Activated CD4-positive, CD25-positive, alpha-beta regulatory T cell treated with anti-CD3 and anti-CD28 coated beads, Interleukin-2, amount 50 U/mL, for 16 hours (primary cell): ENCODE results near the gene NCAPD2.
"Not testable (repeated sequence)": the region's sequence is repeated elsewhere in the genome, so short reads cannot be mapped to it uniquely, and the experiment has no call there.

Experiments used
- DNase-seq: peaks from one replicate; pipeline ENCODE4 v3.0.0-alpha.2; 2020; ENCODE audit warnings: low read depth, low spot score

The NCAPD2 gene

DNA sequence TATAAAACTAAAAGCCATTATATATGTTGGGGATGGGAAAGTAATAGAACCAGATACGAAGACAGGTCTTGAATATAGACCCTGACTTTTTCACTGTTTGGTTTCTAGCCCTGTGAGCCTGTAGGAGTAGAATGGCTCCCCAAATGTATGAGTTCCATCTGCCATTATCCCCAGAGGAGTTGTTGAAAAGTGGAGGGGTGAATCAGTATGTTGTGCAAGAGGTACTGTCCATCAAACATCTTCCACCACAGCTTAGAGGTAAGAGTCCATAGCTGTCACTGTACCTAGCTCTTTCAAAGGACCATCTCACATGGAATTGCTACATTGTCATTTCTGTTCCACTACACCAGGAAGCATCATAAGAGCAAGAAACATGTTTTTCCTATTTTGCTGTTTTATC is 1.1 kb downstream of the NCAPD2 start:
- no peak for DNase-seq

DNA sequence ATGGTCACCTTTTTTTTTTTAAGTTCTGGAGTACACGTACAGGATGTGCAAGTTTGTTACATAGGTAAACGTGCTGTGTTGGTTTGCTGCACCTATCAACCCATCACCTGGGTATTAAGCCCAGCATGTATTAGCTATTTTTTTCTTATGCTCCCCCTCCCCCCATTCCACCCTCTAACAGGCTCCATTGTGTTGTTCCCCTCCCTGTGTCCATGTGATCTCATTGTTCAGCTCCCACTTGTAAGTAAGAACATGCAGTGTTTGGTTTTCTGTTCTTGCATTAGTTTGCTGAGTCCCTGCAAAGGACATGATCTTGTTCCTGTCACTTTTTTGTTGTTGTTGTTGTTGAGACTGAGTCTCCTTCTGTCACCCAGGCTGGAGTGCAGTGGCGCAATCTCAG is 3.4 kb downstream of the NCAPD2 start:
- DNase-seq = not testable (repeated sequence)

DNA sequence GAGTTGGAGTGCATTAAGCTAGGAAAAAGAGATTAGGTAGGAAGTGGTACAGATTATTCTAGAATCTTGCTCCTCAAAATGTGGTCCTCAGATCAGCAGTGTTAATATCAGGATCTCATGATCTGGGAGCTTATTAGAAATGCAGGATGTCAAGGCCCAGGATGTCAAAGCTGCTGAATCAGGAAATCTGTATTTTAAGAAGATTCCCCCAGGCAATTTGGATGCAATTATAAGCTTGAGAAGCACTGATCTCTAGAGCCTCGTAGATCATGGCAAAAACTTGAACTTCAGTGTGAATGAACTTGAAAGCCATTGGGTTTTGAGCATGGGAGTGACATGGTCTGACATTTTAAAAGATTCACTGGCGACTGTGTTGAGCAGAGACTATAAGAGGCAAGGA is 6.6 kb downstream of the NCAPD2 start:
- no peak for DNase-seq

- DNase-seq = no peak
Measured at GRCh38 chr12:6507102-6507998, 13.4 kb downstream of the NCAPD2 start.

DNA sequence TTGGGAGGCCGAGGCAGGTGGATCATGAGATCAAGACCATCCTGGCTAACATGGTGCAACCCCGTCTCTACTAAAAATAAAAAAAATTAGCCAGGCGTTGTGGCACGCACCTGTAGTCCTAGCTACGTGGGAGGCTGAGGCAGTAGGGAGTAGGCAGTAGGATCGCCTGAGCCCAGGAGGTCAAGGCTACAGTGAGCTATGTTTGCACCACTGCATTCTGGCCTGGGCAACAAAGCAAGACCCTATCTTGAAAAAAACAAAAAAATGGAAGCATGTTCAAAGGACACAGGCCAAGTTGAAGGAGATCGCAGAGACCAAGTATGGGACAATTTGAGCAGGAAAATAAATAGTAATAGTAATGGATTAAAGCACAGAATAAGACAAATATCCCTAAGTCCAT is 14.2 kb downstream of the NCAPD2 start:
- no peak for DNase-seq

DNA sequence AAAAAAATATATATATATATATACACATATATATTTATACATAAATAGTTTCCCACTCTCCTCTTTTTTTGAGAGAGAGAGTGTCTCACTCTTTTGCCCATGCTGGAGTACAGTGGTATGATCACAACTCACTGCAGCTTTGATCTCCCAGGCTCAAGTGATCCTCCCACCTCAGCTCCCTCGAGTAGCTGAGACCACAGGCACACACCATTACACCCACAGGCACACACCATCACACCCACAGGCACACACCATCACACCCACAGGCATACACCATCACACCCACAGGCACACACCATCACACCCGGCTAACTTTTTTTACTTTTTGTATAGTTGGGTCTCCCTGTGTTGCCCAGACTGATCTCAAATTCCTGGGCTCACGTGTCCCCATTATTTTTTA is 26.3 kb downstream of the NCAPD2 start:
- no peak for DNase-seq

- DNase-seq = no peak
Measured at GRCh38 chr12:6522193-6522592, 28.3 kb downstream of the NCAPD2 start.

DNA sequence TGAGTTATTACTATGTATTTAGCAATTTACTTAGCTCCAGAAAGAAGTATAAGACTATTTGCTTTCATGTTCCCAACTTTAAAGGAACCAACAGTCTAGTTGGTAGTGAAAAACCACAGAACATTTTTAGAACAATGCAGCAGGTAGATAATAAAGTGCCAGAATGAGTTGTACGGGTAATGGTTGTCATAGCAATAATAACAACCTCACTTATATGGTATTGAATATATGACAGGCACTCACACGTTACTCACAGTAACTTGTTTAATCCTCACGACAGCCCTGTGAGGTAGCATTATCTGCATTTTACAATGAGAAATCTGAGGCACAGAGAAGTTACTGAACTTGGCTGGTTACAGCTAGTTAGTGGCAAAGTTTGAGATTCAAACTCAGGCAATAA is 29.8 kb downstream of the NCAPD2 start:
- DNase-seq = no peak

DNA sequence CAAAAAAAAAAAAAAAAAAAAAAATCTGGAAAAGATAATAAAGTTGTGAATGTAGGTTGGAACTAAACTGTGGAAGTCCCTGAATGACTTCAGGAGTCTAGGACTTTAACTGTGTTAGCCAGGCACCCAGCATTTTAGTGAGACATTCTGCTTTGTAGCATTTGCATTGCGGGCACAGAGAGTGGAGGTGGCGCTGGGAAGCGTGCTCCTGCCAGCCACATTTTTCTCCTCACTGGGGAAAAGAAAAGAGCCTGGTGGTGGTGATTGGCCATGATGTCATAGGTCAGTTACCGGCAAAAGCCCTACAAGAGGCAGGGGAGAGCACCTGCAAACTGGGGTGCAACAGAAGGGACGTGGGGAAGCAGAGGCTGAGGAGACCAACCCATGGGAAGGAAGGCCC is 30.7 kb downstream of the NCAPD2 start:
- DNase-seq = no peak

DNA sequence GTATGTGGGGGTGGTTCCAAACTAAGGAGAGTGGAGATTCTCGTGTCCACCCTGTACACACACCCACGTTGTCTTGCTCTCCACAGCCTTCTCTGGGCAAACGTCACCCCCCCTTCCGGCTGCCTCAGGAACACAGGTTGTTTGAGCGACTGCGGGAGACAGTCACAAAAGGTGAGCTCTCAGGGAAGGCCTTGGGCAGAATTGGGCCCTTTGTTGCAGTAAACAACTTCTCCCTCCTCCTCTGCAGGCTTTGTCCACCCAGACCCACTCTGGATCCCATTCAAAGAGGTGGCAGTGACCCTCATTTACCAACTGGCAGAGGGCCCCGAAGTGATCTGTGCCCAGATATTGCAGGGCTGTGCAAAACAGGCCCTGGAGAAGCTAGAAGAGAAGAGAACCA is 32.3 kb downstream of the NCAPD2 start:
- DNase-seq = no peak

- no peak for DNase-seq
Measured at GRCh38 chr12:6526766-6527525, 33.0 kb downstream of the NCAPD2 start.

- DNase-seq = no peak
Measured at GRCh38 chr12:6527711-6528110, 33.8 kb downstream of the NCAPD2 start.

- no peak for DNase-seq
Measured at GRCh38 chr12:6528539-6529235, 34.8 kb downstream of the NCAPD2 start.

GRCh38 chr12:6529291-6529737 is 35.4 kb downstream of the NCAPD2 start:
- no peak for DNase-seq

DNA sequence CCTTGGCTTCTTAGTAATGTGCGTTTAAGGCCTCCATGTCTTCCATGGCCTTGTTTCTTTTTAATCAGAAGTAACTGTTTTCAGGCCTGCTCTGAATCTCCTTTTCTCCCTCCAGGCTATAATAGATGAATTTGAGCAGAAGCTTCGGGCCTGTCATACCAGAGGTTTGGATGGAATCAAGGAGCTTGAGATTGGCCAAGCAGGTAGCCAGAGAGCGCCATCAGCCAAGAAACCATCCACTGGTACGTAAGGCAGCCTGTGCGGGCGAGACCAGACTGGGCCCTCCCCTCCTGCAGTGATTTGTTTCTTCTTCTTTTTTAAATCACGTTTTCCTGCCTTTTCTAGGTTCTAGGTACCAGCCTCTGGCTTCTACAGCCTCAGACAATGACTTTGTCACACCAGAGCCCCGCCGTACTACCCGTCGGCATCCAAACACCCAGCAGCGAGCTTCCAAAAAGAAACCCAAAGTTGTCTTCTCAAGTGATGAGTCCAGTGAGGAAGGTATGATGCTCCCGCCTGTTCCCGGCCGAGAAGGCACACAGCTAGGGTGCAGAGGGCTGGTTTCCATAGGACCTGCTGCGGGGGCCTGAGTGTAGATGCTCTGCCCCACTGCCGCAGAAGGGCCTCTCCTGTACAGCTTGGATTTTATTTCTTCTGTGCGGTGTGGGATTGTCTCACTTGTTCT is 36.8 kb downstream of the NCAPD2 start:
- DNase-seq = no peak

- DNase-seq = peak; percentile 74
Measured at GRCh38 chr12:6532051-6532926, 38.4 kb downstream of the NCAPD2 start.

DNA sequence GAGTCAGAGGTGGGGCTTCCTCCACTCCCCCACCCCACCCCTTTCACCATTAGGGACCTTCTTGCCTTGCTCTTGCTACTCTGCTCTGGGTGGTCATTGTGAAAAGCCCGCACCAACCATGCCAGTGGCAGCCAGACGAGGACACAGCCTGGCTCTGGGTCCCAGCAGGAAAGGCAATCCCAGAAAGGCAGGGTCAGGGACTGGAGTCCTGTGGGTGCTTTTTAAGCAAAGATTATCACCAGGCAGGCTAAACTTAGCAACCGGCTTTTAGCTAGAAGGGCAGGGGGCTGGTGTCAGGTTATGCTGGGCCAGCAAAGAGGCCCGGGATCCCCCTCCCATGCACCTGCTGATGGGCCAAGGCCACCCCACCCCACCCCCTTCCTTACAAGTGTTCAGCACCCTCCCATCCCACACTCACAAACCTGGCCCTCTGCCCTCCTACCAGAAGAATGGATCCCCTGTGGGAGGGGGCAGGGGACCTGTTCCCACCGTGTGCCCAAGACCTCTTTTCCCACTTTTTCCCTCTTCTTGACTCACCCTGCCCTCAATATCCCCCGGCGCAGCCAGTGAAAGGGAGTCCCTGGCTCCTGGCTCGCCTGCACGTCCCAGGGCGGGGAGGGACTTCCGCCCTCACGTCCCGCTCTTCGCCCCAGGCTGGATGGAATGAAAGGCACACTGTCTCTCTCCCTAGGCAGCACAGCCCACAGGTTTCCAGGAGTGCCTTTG is 39.2 kb downstream of the NCAPD2 start:
- DNase-seq = no peak

DNA sequence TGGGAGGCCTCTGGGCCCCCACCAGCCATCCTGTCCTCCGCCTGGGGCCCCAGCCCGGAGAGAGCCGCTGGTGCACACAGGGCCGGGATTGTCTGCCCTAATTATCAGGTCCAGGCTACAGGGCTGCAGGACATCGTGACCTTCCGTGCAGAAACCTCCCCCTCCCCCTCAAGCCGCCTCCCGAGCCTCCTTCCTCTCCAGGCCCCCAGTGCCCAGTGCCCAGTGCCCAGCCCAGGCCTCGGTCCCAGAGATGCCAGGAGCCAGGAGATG is 39.7 kb downstream of the NCAPD2 start:
- no peak for DNase-seq

DNA sequence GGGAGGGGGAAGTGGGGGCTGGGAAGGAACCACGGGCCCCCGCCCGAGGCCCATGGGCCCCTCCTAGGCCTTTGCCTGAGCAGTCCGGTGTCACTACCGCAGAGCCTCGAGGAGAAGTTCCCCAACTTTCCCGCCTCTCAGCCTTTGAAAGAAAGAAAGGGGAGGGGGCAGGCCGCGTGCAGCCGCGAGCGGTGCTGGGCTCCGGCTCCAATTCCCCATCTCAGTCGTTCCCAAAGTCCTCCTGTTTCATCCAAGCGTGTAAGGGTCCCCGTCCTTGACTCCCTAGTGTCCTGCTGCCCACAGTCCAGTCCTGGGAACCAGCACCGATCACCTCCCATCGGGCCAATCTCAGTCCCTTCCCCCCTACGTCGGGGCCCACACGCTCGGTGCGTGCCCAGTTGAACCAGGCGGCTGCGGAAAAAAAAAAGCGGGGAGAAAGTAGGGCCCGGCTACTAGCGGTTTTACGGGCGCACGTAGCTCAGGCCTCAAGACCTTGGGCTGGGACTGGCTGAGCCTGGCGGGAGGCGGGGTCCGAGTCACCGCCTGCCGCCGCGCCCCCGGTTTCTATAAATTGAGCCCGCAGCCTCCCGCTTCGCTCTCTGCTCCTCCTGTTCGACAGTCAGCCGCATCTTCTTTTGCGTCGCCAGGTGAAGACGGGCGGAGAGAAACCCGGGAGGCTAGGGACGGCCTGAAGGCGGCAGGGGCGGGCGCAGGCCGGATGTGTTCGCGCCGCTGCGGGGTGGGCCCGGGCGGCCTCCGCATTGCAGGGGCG is 40.2 kb downstream of the NCAPD2 start, which contains the start of gene GAPDH:
Gene GAPDH (plus strand): TSS at position 595 of the 772 bp plus-strand sequence. CDS start 316 bp downstream, outside the sequence.
- peak; percentile 66 for DNase-seq

DNA sequence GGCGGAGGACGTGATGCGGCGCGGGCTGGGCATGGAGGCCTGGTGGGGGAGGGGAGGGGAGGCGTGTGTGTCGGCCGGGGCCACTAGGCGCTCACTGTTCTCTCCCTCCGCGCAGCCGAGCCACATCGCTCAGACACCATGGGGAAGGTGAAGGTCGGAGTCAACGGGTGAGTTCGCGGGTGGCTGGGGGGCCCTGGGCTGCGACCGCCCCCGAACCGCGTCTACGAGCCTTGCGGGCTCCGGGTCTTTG is 40.7 kb downstream of the NCAPD2 start:
- DNase-seq = no peak
